PFSK-1 (cell line): ENCODE results near the gene SATB2.

Experiments
- FOXP2 ChIP-seq: optimal IDR thresholded peaks from 2 replicates; pipeline ENCODE3; 2011; ENCODE audit warnings: borderline replicate concordance, control low read depth, inconsistent platforms; ENCODE audit not compliant: insufficient read depth; ENCODE audit errors: extremely low read length, extremely low read depth
- POLR2AphosphoS5 ChIP-seq: IDR thresholded peaks from 2 replicates; pipeline ENCODE4 v1.6.1; 2012; ENCODE audit warnings: low read depth, mild to moderate bottlenecking, control low read depth, low read length, moderate library complexity
- REST ChIP-seq, 2 experiments: IDR thresholded peaks; 2 replicates each; pipeline versions ENCODE4 v1.6.1 to v1.8.0; 2011 to 2012; ENCODE audit warnings: low read depth in 2 of 2, low read length in 2 of 2, control low read depth in 1 of 2, inconsistent platforms in 1 of 2, mild to moderate bottlenecking in 1 of 2, moderate library complexity in 1 of 2; ENCODE audit not compliant: insufficient read depth in 1 of 2
- SIN3A ChIP-seq: IDR thresholded peaks from 2 replicates; pipeline ENCODE4 v1.6.1; 2012; ENCODE audit warnings: mild to moderate bottlenecking, low read length, moderate library complexity, borderline replicate concordance; ENCODE audit not compliant: insufficient read depth
- TAF1 ChIP-seq: IDR thresholded peaks from 2 replicates; pipeline ENCODE4 v1.6.1; 2012; ENCODE audit warnings: low read length, control low read depth, borderline replicate concordance; ENCODE audit not compliant: insufficient read depth

The SATB2 gene

GRCh38 chr2:199446996-199447576, 10.7 kb downstream of the SATB2 start:
- no peak for TF ChIP-seq TAF1
- no peak for TF ChIP-seq FOXP2
- no peak for TF ChIP-seq REST (IDR thresholded peaks at IDR 0.05; ENCODE audit: insufficient read depth in 1 of 2, low read depth in 2 of 2, low read length in 2 of 2)
- no peak for TF ChIP-seq SIN3A
- TF ChIP-seq POLR2AphosphoS5, result no peak

- no peak for TF ChIP-seq FOXP2
- TF ChIP-seq POLR2AphosphoS5, result no peak
- no peak for TF ChIP-seq TAF1
- no peak for TF ChIP-seq SIN3A
- no peak for TF ChIP-seq REST (IDR thresholded peaks at IDR 0.05; ENCODE audit: insufficient read depth in 1 of 2, low read depth in 2 of 2, low read length in 2 of 2)
Measured at GRCh38 chr2:199444749-199445148, 13.0 kb downstream of the SATB2 start.

- TF ChIP-seq SIN3A (no peak), REST (IDR thresholded peaks at IDR 0.05; ENCODE audit: insufficient read depth in 1 of 2, low read depth in 2 of 2, low read length in 2 of 2) (no peak), FOXP2 (no peak)
Measured at GRCh38 chr2:199443589-199444130, 14.1 kb downstream of the SATB2 start.

GRCh38 chr2:199442173-199442572, 15.6 kb downstream of the SATB2 start:
- TF ChIP-seq REST (IDR thresholded peaks at IDR 0.05; ENCODE audit: insufficient read depth in 1 of 2, low read depth in 2 of 2, low read length in 2 of 2), result no peak
- TF ChIP-seq FOXP2, result no peak
- TF ChIP-seq SIN3A, result no peak
- TF ChIP-seq TAF1, result no peak
- TF ChIP-seq POLR2AphosphoS5, result no peak

- TF ChIP-seq SIN3A, result no peak
- no peak for TF ChIP-seq POLR2AphosphoS5
- no peak for TF ChIP-seq TAF1
- TF ChIP-seq REST (IDR thresholded peaks at IDR 0.05; ENCODE audit: insufficient read depth in 1 of 2, low read depth in 2 of 2, low read length in 2 of 2), result no peak
- TF ChIP-seq FOXP2, result no peak
Measured at GRCh38 chr2:199441759-199442158, 16.0 kb downstream of the SATB2 start.
